ENCODE results near the gene TKFC.

TKFC gene

GRCh38 chr11:61297341-61297740 lies 35.7 kb upstream of the TKFC start:
- peaks cover 2% of the 10 kb centered on the region; the same call in 1 of the 2 replicates for H3K27me3 ChIP-seq (ENCODE audit: control insufficient read depth, insufficient read depth, low read length)
- no CpG with 5 or more reads among the region's 1 CpG for WGBS (ENCODE audit: insufficient coverage, insufficient read length)

GRCh38 chr11:61297746-61298145 lies 35.3 kb upstream of the TKFC start:
- H3K4me1 ChIP-seq (ENCODE audit: control insufficient read depth, insufficient read depth, low read length), result peaks cover 5% of the 10 kb centered on the region
- H3K36me3 ChIP-seq (ENCODE audit: control insufficient read depth, insufficient read depth, low read length), result peaks cover 22% of the 10 kb centered on the region
- WGBS (ENCODE audit: insufficient coverage, insufficient read length), result no CpG with 5 or more reads among the region's 5 CpGs
- no peak overlapping the region for H3K4me3 ChIP-seq (ENCODE audit: low read length)
- DNase-seq (ENCODE audit: low read depth, low spot score), result no peak
- H3K9me3 ChIP-seq (ENCODE audit: control insufficient read depth, insufficient read depth, low read length), result no peaks in the 10 kb centered on the region
- H3K27me3 ChIP-seq (ENCODE audit: control insufficient read depth, insufficient read depth, low read length), result peaks cover 2% of the 10 kb centered on the region; the same call in 1 of the 2 replicates
- no peak overlapping the region for H3K27ac ChIP-seq (ENCODE audit: low read length)

More at GRCh38 chr11:61297341-61297740, 35.7 kb upstream of the TKFC start:
- no peaks in the 10 kb centered on the region for H3K9me3 ChIP-seq (ENCODE audit: control insufficient read depth, insufficient read depth, low read length)
- no peak overlapping the region for H3K4me3 ChIP-seq (ENCODE audit: low read length)
- no peak overlapping the region for H3K27ac ChIP-seq (ENCODE audit: low read length)
- DNase-seq (ENCODE audit: low read depth, low spot score), result no peak
- H3K36me3 ChIP-seq (ENCODE audit: control insufficient read depth, insufficient read depth, low read length), result peaks cover 18% of the 10 kb centered on the region
- H3K4me1 ChIP-seq (ENCODE audit: control insufficient read depth, insufficient read depth, low read length), result peaks cover 5% of the 10 kb centered on the region

GRCh38 chr11:61298663-61299244 lies 34.3 kb upstream of the TKFC start:
- no peak overlapping the region for H3K4me3 ChIP-seq (ENCODE audit: low read length)
- H3K4me1 ChIP-seq (ENCODE audit: control insufficient read depth, insufficient read depth, low read length), result peaks cover 2% of the 10 kb centered on the region; the same call in 1 of the 2 replicates
- peaks cover 25% of the 10 kb centered on the region for H3K36me3 ChIP-seq (ENCODE audit: control insufficient read depth, insufficient read depth, low read length)
- no peaks in the 10 kb centered on the region for H3K27me3 ChIP-seq (ENCODE audit: control insufficient read depth, insufficient read depth, low read length)
- DNase-seq (ENCODE audit: low read depth, low spot score), result no peak
- no CpG with 5 or more reads among the region's 4 CpGs for WGBS (ENCODE audit: insufficient coverage, insufficient read length)
- H3K9me3 ChIP-seq (ENCODE audit: control insufficient read depth, insufficient read depth, low read length), result no peaks in the 10 kb centered on the region
- no peak overlapping the region for H3K27ac ChIP-seq (ENCODE audit: low read length)

DNA sequence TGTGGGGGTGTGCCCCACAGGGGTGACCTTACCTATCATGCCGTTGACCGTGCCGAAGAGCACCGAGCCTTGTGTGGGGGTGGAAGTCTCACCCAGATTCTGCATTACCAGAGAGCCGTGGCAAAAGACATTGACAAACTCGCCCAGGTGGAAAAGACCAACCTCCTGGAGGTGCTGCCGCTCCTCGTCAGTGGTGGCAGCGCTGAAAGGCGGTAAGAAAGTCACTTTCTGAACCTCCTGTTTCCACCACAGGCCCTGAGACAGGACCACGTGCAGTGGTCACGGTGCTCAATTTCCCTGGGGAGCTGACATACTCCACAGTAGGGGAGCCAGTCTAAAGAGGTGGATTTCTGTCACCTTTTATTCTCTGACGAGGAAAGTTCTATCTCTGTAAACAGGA lies 30.5 kb upstream of the TKFC start:
- Histone ChIP-seq H3K36me3 (ENCODE audit: control insufficient read depth, insufficient read depth, low read length) (peaks cover 33% of the 10 kb centered on the region), H3K4me3 (ENCODE audit: low read length) (no peak overlapping the region), H3K27ac (ENCODE audit: low read length) (no peak overlapping the region), H3K9me3 (ENCODE audit: control insufficient read depth, insufficient read depth, low read length) (no peaks in the 10 kb centered on the region), H3K4me1 (ENCODE audit: control insufficient read depth, insufficient read depth, low read length) (no peaks in the 10 kb centered on the region), H3K27me3 (ENCODE audit: control insufficient read depth, insufficient read depth, low read length) (no peaks in the 10 kb centered on the region)
- no CpG with 5 or more reads among the region's 13 CpGs for WGBS (ENCODE audit: insufficient coverage, insufficient read length)
- DNase-seq (ENCODE audit: low read depth, low spot score), result no peak

- H3K4me1 ChIP-seq (ENCODE audit: control insufficient read depth, insufficient read depth, low read length), result no peaks in the 10 kb centered on the region
- DNase-seq (ENCODE audit: low read depth, low spot score), result no peak
- no peaks in the 10 kb centered on the region for H3K9me3 ChIP-seq (ENCODE audit: control insufficient read depth, insufficient read depth, low read length)
- H3K36me3 ChIP-seq (ENCODE audit: control insufficient read depth, insufficient read depth, low read length), result peaks cover 37% of the 10 kb centered on the region
- H3K27me3 ChIP-seq (ENCODE audit: control insufficient read depth, insufficient read depth, low read length), result no peaks in the 10 kb centered on the region
- no peak overlapping the region for H3K4me3 ChIP-seq (ENCODE audit: low read length)
- no CpG with 5 or more reads among the region's 9 CpGs for WGBS (ENCODE audit: insufficient coverage, insufficient read length)
- H3K27ac ChIP-seq (ENCODE audit: low read length), result no peak overlapping the region
These were observed 29.3 kb upstream of the TKFC start for GRCh38 chr11:61303725-61304124.

- no CpG with 5 or more reads among the region's 7 CpGs for WGBS (ENCODE audit: insufficient coverage, insufficient read length)
- DNase-seq (ENCODE audit: low read depth, low spot score), result no peak
- no peaks in the 10 kb centered on the region for H3K27me3 ChIP-seq (ENCODE audit: control insufficient read depth, insufficient read depth, low read length)
- no peak overlapping the region for H3K27ac ChIP-seq (ENCODE audit: low read length)
- no peak overlapping the region for H3K4me3 ChIP-seq (ENCODE audit: low read length)
- no peaks in the 10 kb centered on the region for H3K9me3 ChIP-seq (ENCODE audit: control insufficient read depth, insufficient read depth, low read length)
- H3K36me3 ChIP-seq (ENCODE audit: control insufficient read depth, insufficient read depth, low read length), result peaks cover 48% of the 10 kb centered on the region
- H3K4me1 ChIP-seq (ENCODE audit: control insufficient read depth, insufficient read depth, low read length), result no peaks in the 10 kb centered on the region
These were observed 27.6 kb upstream of the TKFC start for GRCh38 chr11:61305417-61305816.

GRCh38 chr11:61306221-61306620 lies 26.8 kb upstream of the TKFC start:
- Histone ChIP-seq H3K9me3 (ENCODE audit: control insufficient read depth, insufficient read depth, low read length) (no peaks in the 10 kb centered on the region), H3K4me3 (ENCODE audit: low read length) (no peak overlapping the region), H3K27ac (ENCODE audit: low read length) (no peak overlapping the region), H3K4me1 (ENCODE audit: control insufficient read depth, insufficient read depth, low read length) (no peaks in the 10 kb centered on the region), H3K36me3 (ENCODE audit: control insufficient read depth, insufficient read depth, low read length) (peaks cover 44% of the 10 kb centered on the region), H3K27me3 (ENCODE audit: control insufficient read depth, insufficient read depth, low read length) (no peaks in the 10 kb centered on the region)
- DNase-seq (ENCODE audit: low read depth, low spot score), result no peak
- no CpG with 5 or more reads among the region's 1 CpG for WGBS (ENCODE audit: insufficient coverage, insufficient read length)

DNA sequence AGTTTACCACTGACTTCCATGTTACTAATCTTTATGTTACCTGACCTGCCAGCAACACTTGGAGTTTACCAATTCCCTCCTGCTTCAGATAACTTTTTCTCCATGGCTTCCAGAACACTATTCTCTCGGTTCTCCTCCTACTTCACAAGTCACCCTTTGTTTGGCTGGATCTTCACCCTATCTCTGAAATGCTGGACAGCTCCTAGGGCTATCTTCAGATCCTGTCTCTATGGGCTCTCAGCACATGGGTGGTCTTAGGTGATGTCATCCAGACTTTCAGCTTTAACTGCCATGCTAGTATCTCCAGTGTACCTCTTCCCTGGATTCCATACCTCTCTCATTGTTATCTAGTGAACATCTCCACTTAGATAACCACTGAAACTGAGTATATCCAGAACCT lies 25.7 kb upstream of the TKFC start:
- no peaks in the 10 kb centered on the region for H3K9me3 ChIP-seq (ENCODE audit: control insufficient read depth, insufficient read depth, low read length)
- no peak overlapping the region for H3K4me3 ChIP-seq (ENCODE audit: low read length)
- WGBS (ENCODE audit: insufficient coverage, insufficient read length), result no CpG with 5 or more reads among the region's 1 CpG
- H3K27ac ChIP-seq (ENCODE audit: low read length), result no peak overlapping the region
- peaks cover 42% of the 10 kb centered on the region for H3K36me3 ChIP-seq (ENCODE audit: control insufficient read depth, insufficient read depth, low read length)
- H3K4me1 ChIP-seq (ENCODE audit: control insufficient read depth, insufficient read depth, low read length), result no peaks in the 10 kb centered on the region
- H3K27me3 ChIP-seq (ENCODE audit: control insufficient read depth, insufficient read depth, low read length), result no peaks in the 10 kb centered on the region
- DNase-seq (ENCODE audit: low read depth, low spot score), result no peak

- H3K36me3 ChIP-seq (ENCODE audit: control insufficient read depth, insufficient read depth, low read length), result peaks cover 39% of the 10 kb centered on the region
- no CpG with 5 or more reads among the region's 4 CpGs for WGBS (ENCODE audit: insufficient coverage, insufficient read length)
- no peaks in the 10 kb centered on the region for H3K27me3 ChIP-seq (ENCODE audit: control insufficient read depth, insufficient read depth, low read length)
- no peak for DNase-seq (ENCODE audit: low read depth, low spot score)
- H3K9me3 ChIP-seq (ENCODE audit: control insufficient read depth, insufficient read depth, low read length), result no peaks in the 10 kb centered on the region
- H3K4me3 ChIP-seq (ENCODE audit: low read length), result no peak overlapping the region
- no peak overlapping the region for H3K27ac ChIP-seq (ENCODE audit: low read length)
- no peaks in the 10 kb centered on the region for H3K4me1 ChIP-seq (ENCODE audit: control insufficient read depth, insufficient read depth, low read length)
These were observed 23.9 kb upstream of the TKFC start for GRCh38 chr11:61309141-61309540.

- H3K27me3 ChIP-seq (ENCODE audit: control insufficient read depth, insufficient read depth, low read length), result no peaks in the 10 kb centered on the region
- no peak overlapping the region for H3K27ac ChIP-seq (ENCODE audit: low read length)
- H3K36me3 ChIP-seq (ENCODE audit: control insufficient read depth, insufficient read depth, low read length), result peaks cover 42% of the 10 kb centered on the region
- no peaks in the 10 kb centered on the region for H3K9me3 ChIP-seq (ENCODE audit: control insufficient read depth, insufficient read depth, low read length)
- no peak overlapping the region for H3K4me3 ChIP-seq (ENCODE audit: low read length)
- DNase-seq (ENCODE audit: low read depth, low spot score), result no peak
- no CpG with 5 or more reads among the region's 7 CpGs for WGBS (ENCODE audit: insufficient coverage, insufficient read length)
- no peaks in the 10 kb centered on the region for H3K4me1 ChIP-seq (ENCODE audit: control insufficient read depth, insufficient read depth, low read length)
These were observed 23.3 kb upstream of the TKFC start for GRCh38 chr11:61309739-61310138.

DNA sequence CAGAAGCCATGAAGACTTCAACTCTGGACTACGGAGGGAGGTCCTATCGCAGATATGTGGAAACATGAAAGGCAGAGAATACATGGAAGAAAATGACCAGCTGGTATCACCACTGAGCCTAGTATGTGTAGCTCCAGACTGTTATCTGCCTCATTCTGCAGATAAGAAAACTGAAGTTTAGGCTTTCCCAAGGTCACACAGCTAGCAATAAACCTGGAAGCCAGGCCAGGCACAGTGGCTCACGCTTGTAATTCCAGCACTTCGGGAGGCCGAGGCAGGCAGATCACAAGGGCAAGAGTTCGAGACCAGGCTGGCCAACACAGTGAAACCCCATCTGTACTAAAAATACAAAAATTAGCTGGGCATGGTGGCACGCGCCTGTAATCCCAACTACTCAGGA lies 22.3 kb upstream of the TKFC start:
- WGBS (ENCODE audit: insufficient coverage, insufficient read length), result no CpG with 5 or more reads among the region's 8 CpGs
- Histone ChIP-seq H3K4me1 (ENCODE audit: control insufficient read depth, insufficient read depth, low read length) (no peaks in the 10 kb centered on the region), H3K27me3 (ENCODE audit: control insufficient read depth, insufficient read depth, low read length) (no peaks in the 10 kb centered on the region), H3K4me3 (ENCODE audit: low read length) (no peak overlapping the region), H3K27ac (ENCODE audit: low read length) (no peak overlapping the region), H3K9me3 (ENCODE audit: control insufficient read depth, insufficient read depth, low read length) (no peaks in the 10 kb centered on the region), H3K36me3 (ENCODE audit: control insufficient read depth, insufficient read depth, low read length) (peaks cover 45% of the 10 kb centered on the region)
- no peak for DNase-seq (ENCODE audit: low read depth, low spot score)
